Middle frontal gyrus (tissue), 1 donor: ENCODE results near the gene CD7.

Experiments
- DNase-seq: peaks from one replicate; pipeline ENCODE4 v3.0.0-alpha.2; 2015; ENCODE audit warnings: low spot score; ENCODE audit errors: extremely low spot score

CD7 gene

GRCh38 chr17:82314727-82315605, 2.4 kb downstream of the CD7 start:
- no peak for DNase-seq

- DNase-seq, result no peak
Observed at GRCh38 chr17:82314012-82314726, 3.2 kb downstream of the CD7 start.

GRCh38 chr17:82313195-82314011, 4.0 kb downstream of the CD7 start:
- DNase-seq, result no peak

GRCh38 chr17:82311971-82312370, 5.4 kb downstream of the CD7 start:
- DNase-seq, result no peak

- no peak for DNase-seq
Observed at GRCh38 chr17:82310877-82311276, 6.5 kb downstream of the CD7 start.

- no peak for DNase-seq
Observed at GRCh38 chr17:82309656-82310570, 7.5 kb downstream of the CD7 start.

GRCh38 chr17:82305727-82306300, 11.6 kb downstream of the CD7 start:
- no peak for DNase-seq

- DNase-seq, result no peak
Observed at GRCh38 chr17:82304826-82305726, 12.3 kb downstream of the CD7 start.

- DNase-seq, result no peak
Observed at GRCh38 chr17:82303944-82304808, 13.2 kb downstream of the CD7 start.

- DNase-seq, result no peak
Observed at GRCh38 chr17:82302991-82303943, 14.1 kb downstream of the CD7 start.

GRCh38 chr17:82302568-82302963, 14.8 kb downstream of the CD7 start:
- no peak for DNase-seq

- DNase-seq, result no peak
Observed at GRCh38 chr17:82301916-82302567, 15.4 kb downstream of the CD7 start.

GRCh38 chr17:82301300-82301915, 16.0 kb downstream of the CD7 start:
- DNase-seq, result no peak

- DNase-seq, result no peak
Observed at GRCh38 chr17:82300707-82301270, 16.6 kb downstream of the CD7 start.

GRCh38 chr17:82300228-82300627, 17.2 kb downstream of the CD7 start:
- no peak for DNase-seq

- no peak for DNase-seq
Observed at GRCh38 chr17:82299452-82299851, 18.0 kb downstream of the CD7 start.
